GM12892 (cell line): ENCODE measurements around the gene KRTAP4-3.
"Not testable (repeated sequence)": the region's sequence is repeated elsewhere in the genome, so short reads cannot be mapped to it uniquely, and the experiment has no call there.

Experiments used
- DNase-seq: peaks from one replicate; pipeline ENCODE4 v3.0.0; 2011; ENCODE audit not compliant: insufficient read length
- FAIRE-seq: peaks from 2 replicates; lab custom pipeline; 2011; peaks lifted over from hg19 to GRCh38; lab: Jason Lieb, UNC
- POLR2A ChIP-seq: IDR thresholded peaks from 2 replicates; pipeline ENCODE4 v1.6.1; 2011; ENCODE audit warnings: low read depth, low read length, control low read depth
- POLR2AphosphoS5 ChIP-seq: IDR thresholded peaks from 2 replicates; pipeline ENCODE4 v1.6.1; 2011; ENCODE audit warnings: low read depth, low read length, control low read depth
- TAF1 ChIP-seq: IDR thresholded peaks from 2 replicates; pipeline ENCODE4 v1.6.1; 2011; ENCODE audit warnings: low read depth, mild to moderate bottlenecking, control low read depth, low read length, borderline replicate concordance

Gene KRTAP4-3

GRCh38 chr17:41178843-41179616 is 11.0 kb upstream of the KRTAP4-3 start:
- DNase-seq, result no peak
- no peak for FAIRE-seq
- TF ChIP-seq TAF1 (no peak), POLR2AphosphoS5 (no peak), POLR2A (no peak)

GRCh38 chr17:41178341-41178740 is 10.3 kb upstream of the KRTAP4-3 start:
- DNase-seq, result no peak
- FAIRE-seq, result no peak
- TF ChIP-seq POLR2A, result no peak

GRCh38 chr17:41177727-41178271 is 9.8 kb upstream of the KRTAP4-3 start, which contains the start of gene KRTAP4-2:
Gene KRTAP4-2 (minus strand): TSS chr17:41178221. CDS start chr17:41178164, 57 bp downstream.
- TF ChIP-seq POLR2AphosphoS5, result no peak
- FAIRE-seq (no peak), DNase-seq (no peak)

GRCh38 chr17:41176744-41177387 is 8.8 kb upstream of the KRTAP4-3 start:
- no peak for FAIRE-seq

GRCh38 chr17:41171886-41172285 is 3.9 kb upstream of the KRTAP4-3 start:
- no peak for TF ChIP-seq POLR2AphosphoS5
- no peak for TF ChIP-seq TAF1
- no peak for TF ChIP-seq POLR2A
- FAIRE-seq (no peak), DNase-seq (no peak)

More at GRCh38 chr17:41176744-41177387, 8.8 kb upstream of the KRTAP4-3 start:
- no peak for DNase-seq
- TF ChIP-seq POLR2A (no peak), TAF1 (no peak), POLR2AphosphoS5 (no peak)

GRCh38 chr17:41167561-41167960 is 460 bp downstream of the KRTAP4-3 start:
- FAIRE-seq (no peak), DNase-seq (no peak)
- TF ChIP-seq TAF1 (no peak), POLR2AphosphoS5 (no peak), POLR2A (no peak)

- FAIRE-seq (no peak), DNase-seq (no peak)
- no peak for TF ChIP-seq POLR2A
- no peak for TF ChIP-seq TAF1
- TF ChIP-seq POLR2AphosphoS5, result no peak
Observed at GRCh38 chr17:41163828-41164227, 4.2 kb downstream of the KRTAP4-3 start.

GRCh38 chr17:41160648-41161047 is 7.4 kb downstream of the KRTAP4-3 start, which contains the start of gene KRTAP4-4:
Gene KRTAP4-4 (minus strand): TSS chr17:41160748. CDS start chr17:41160691, 57 bp downstream.
- FAIRE-seq (no peak), DNase-seq (no peak)
- TF ChIP-seq TAF1 (no peak), POLR2AphosphoS5 (no peak), POLR2A (no peak)

- not testable (repeated sequence) for FAIRE-seq, DNase-seq
Observed at GRCh38 chr17:41160190-41160589, 7.8 kb downstream of the KRTAP4-3 start.

- FAIRE-seq, result no peak
- DNase-seq, result no peak
- TF ChIP-seq POLR2AphosphoS5 (no peak), POLR2A (no peak), TAF1 (no peak)
Observed at GRCh38 chr17:41153856-41154255, 14.2 kb downstream of the KRTAP4-3 start.

GRCh38 chr17:41151525-41151924 is 16.5 kb downstream of the KRTAP4-3 start:
- no peak for DNase-seq
- FAIRE-seq, result no peak
- TF ChIP-seq TAF1 (no peak), POLR2AphosphoS5 (no peak), POLR2A (no peak)

- DNase-seq (no peak), FAIRE-seq (no peak)
- TF ChIP-seq POLR2AphosphoS5 (no peak), TAF1 (no peak), POLR2A (no peak)
Observed at GRCh38 chr17:41150026-41150425, 18.0 kb downstream of the KRTAP4-3 start.
